Endodermal cell (in vitro differentiated cells): ENCODE measurements around the gene SOX10. TPM values are rescaled to one million over a fixed set of nuclear protein-coding genes. Genes with fewer than 3 reads are reported as not detected.

Experiments
- DNase-seq: peaks from one replicate; pipeline ENCODE4 v3.0.0-alpha.2; 2017
- H3K27ac ChIP-seq: 2 replicates; pipeline ENCODE4 v1.5.1; 2013; ENCODE audit warnings: mild to moderate bottlenecking, low read depth, low read length, moderate library complexity
- H3K27me3 ChIP-seq: 2 replicates; pipeline ENCODE4 v1.6.1; 2013; ENCODE audit warnings: mild to moderate bottlenecking, low read length, moderate library complexity; ENCODE audit not compliant: insufficient read depth, control insufficient read depth, poor library complexity, severe bottlenecking
- H3K36me3 ChIP-seq: 2 replicates; pipeline ENCODE4 v1.7.0; 2013; ENCODE audit warnings: mild to moderate bottlenecking, low read length, moderate library complexity; ENCODE audit not compliant: control insufficient read depth, insufficient read depth
- H3K4me1 ChIP-seq: one replicate; pipeline ENCODE4 v1.7.0; 2013; ENCODE audit warnings: low read length; ENCODE audit not compliant: control insufficient read depth, insufficient read depth
- H3K4me3 ChIP-seq: 2 replicates; pipeline ENCODE4 v1.5.1; 2013; ENCODE audit warnings: mild to moderate bottlenecking, low read length, moderate library complexity
- H3K9ac ChIP-seq: 2 replicates; pipeline ENCODE4 v1.6.1; 2013; ENCODE audit warnings: mild to moderate bottlenecking, low read length, moderate library complexity; ENCODE audit not compliant: poor library complexity, severe bottlenecking; ENCODE audit errors: extremely low read depth
- H3K9me3 ChIP-seq: 2 replicates; pipeline ENCODE4 v1.6.1; 2013; ENCODE audit warnings: mild to moderate bottlenecking, low read length, moderate library complexity; ENCODE audit not compliant: control insufficient read depth
- H3K27ac Mint-ChIP-seq: 2 replicates; pipeline ENCODE4 v1.8.0; 2020; ENCODE audit warnings: mixed read lengths
- H3K27me3 Mint-ChIP-seq: 2 replicates; pipeline ENCODE4 v1.8.0; 2021; ENCODE audit warnings: mild to moderate bottlenecking, mixed read lengths; ENCODE audit not compliant: insufficient read depth
- H3K36me3 Mint-ChIP-seq: 2 replicates; pipeline ENCODE4 v1.8.0; 2020; ENCODE audit warnings: low read depth, mixed read lengths
- H3K4me1 Mint-ChIP-seq: 2 replicates; pipeline ENCODE4 v1.8.0; 2020; ENCODE audit warnings: mixed read lengths
- H3K4me3 Mint-ChIP-seq: 2 replicates; pipeline ENCODE4 v1.8.0; 2020; ENCODE audit warnings: mild to moderate bottlenecking, moderate library complexity, mixed read lengths
- H3K9me3 Mint-ChIP-seq: 2 replicates; pipeline ENCODE4 v1.8.0; 2020; ENCODE audit warnings: mild to moderate bottlenecking, mixed read lengths
- CTCF ChIP-seq: fragments of 200-600 bp; sonication (generic); conservative IDR thresholded peaks from 2 replicates; pipeline ENCODE4 v1.5.0; 2021; ENCODE audit warnings: antibody characterized with exemption, mild to moderate bottlenecking
- WGBS, 2 experiments: methylation state at CpG; one replicate each; pipeline versions ENCODE4 v1.1.5 to v1.1.7; 2013; ENCODE audit warnings: missing lambda C conversion rate in 2 of 2, mixed read lengths in 1 of 2; ENCODE audit not compliant: insufficient coverage in 1 of 2, insufficient read length in 1 of 2; 5-methylcytosine and 5-hydroxymethylcytosine counted together
- total RNA-seq, 2 donors: library from RNA; stranded (reverse); fragmentation: NEBNext Ultra II Directional in 1 of 2; extraction: Animal tissue kit (Norgen Biotek cat#: 25700) in 1 of 2; gene quantifications; 2 replicates in 1 of 2; 3 replicates in 1 of 2; pipeline ENCODE4 v1.2.1, GENCODE V29; 2021

The SOX10 gene
- total RNA-seq, 2 donors from 2014 or later: 11.2 to 13.4 TPM

DNA sequence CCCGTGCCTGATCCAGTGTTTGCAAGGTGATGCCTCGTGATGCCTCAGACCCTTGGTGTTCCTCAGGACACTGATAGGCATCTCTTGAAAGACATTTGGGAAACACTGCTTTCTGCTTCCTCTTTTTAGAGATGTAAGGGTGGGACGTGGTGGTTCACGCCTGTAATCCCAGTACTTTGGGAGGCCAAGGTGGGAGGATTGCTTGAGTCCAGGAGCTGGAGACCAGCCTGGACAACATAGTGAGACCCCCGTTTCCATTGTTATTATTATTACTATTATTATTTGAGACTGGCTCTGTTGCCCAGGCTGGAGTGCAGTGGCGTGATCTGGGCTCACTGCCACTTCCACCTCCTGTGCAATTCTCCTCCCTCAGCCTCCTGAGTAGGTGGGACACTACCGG is 6.5 kb upstream of the SOX10 start:
- no peak overlapping the region for H3K27ac Mint-ChIP-seq
- Histone ChIP-seq H3K4me3 (no peak overlapping the region), H3K9me3 (no peaks in the 10 kb centered on the region), H3K4me1 (peaks cover 4% of the 10 kb centered on the region), H3K27me3 (no peaks in the 10 kb centered on the region), H3K27ac (no peak overlapping the region), H3K36me3 (no peaks in the 10 kb centered on the region), H3K9ac (no peak overlapping the region)
- H3K27me3 Mint-ChIP-seq: no peaks in the 10 kb centered on the region
- WGBS, 2 experiments: 83 to 92% methylated on average over 2 to 6 of the region's 7 CpGs
- H3K9me3 Mint-ChIP-seq: no peaks in the 10 kb centered on the region
- no peak overlapping the region for H3K4me3 Mint-ChIP-seq
- peaks cover 14% of the 10 kb centered on the region for H3K4me1 Mint-ChIP-seq
- no peak for DNase-seq
- no peak for TF ChIP-seq CTCF
- H3K36me3 Mint-ChIP-seq: peaks cover 2% of the 10 kb centered on the region

GRCh38 chr22:37990301-37990700 is 5.9 kb upstream of the SOX10 start:
- no peak overlapping the region for H3K9ac ChIP-seq
- 92 to 94% methylated on average over 3 to 5 of the region's 5 CpGs for WGBS, 2 experiments
- peaks cover 4% of the 10 kb centered on the region for H3K4me1 ChIP-seq
- Mint-ChIP-seq H3K36me3 (peaks cover 2% of the 10 kb centered on the region), H3K27me3 (peaks cover 2% of the 10 kb centered on the region), H3K4me3 (no peak overlapping the region), H3K4me1 (peaks cover 17% of the 10 kb centered on the region), H3K27ac (no peak overlapping the region), H3K9me3 (no peaks in the 10 kb centered on the region)
- no peak for TF ChIP-seq CTCF
- no peak overlapping the region for H3K4me3 ChIP-seq
- no peaks in the 10 kb centered on the region for H3K9me3 ChIP-seq
- H3K27me3 ChIP-seq: no peaks in the 10 kb centered on the region
- no peak for DNase-seq
- H3K36me3 ChIP-seq: no peaks in the 10 kb centered on the region
- H3K27ac ChIP-seq: no peak overlapping the region

DNA sequence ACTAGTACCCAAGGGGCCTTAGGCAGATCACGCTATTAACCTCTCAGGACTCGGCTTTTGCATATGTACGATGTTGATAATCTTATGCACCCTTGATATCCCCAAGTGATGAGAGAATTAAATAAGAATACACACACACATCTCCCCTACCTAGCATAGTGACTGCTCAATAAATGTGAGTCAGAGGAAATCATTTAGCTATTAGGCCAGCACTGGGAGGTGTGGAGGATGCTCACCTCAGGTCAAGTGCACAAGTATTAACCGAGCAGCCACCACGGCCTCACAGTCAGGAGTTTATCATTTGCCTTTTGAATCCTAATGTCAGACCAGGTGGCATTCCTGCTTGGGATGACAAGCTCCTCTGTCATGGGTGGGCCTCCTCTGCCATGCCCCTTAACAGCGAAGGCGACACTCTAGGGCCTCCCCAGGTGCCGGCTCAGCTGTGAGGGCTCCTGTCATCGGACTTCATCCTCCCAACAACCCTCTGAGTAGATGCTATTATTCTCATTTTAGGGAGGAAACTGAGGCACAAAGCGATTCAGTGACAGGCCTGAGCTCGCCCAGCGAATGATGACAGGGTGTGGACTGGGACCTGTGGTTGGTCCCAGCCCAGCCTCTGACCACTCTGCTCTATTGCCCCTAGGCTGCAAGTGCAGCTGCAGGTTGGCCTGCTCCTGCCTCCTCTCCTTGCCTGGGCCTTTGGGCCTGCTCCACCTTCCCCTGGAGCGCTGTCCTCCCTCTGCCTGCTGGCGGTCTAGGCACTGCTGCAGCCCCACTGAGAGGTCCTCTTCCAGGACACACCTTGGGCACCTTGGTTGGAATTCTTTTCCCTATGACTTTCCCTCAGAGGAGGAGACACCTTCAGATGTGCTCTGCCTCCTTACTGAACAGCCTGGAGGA is 5.0 kb upstream of the SOX10 start:
- no peaks in the 10 kb centered on the region for H3K9me3 Mint-ChIP-seq
- Histone ChIP-seq H3K9me3 (no peaks in the 10 kb centered on the region), H3K9ac (no peak overlapping the region), H3K36me3 (no peaks in the 10 kb centered on the region), H3K27me3 (no peaks in the 10 kb centered on the region), H3K4me3 (no peak overlapping the region), H3K4me1 (peaks cover 10% of the 10 kb centered on the region), H3K27ac (no peak overlapping the region)
- DNase-seq: no peak
- H3K4me3 Mint-ChIP-seq: no peak overlapping the region
- H3K27me3 Mint-ChIP-seq: peaks cover 2% of the 10 kb centered on the region
- H3K27ac Mint-ChIP-seq: no peak overlapping the region
- peaks cover 25% of the 10 kb centered on the region for H3K4me1 Mint-ChIP-seq
- H3K36me3 Mint-ChIP-seq: peaks cover 2% of the 10 kb centered on the region
- no peak for TF ChIP-seq CTCF
- 93 to 94% methylated on average over 11 to 14 of the region's 14 CpGs for WGBS, 2 experiments
